ENCODE data around the gene TCF7L2.

Gene TCF7L2

GRCh38 chr10:112951359-112952281 lies 1.6 kb downstream of the TCF7L2 start:
- H3F3A ChIP-seq (ENCODE audit: control insufficient read depth, insufficient read depth) = peaks cover 24% of the 10 kb centered on the region
- H3K9me3 ChIP-seq (ENCODE audit: control insufficient read depth, insufficient read depth, low read length) = no peaks in the 10 kb centered on the region
- no peaks in the 10 kb centered on the region for H3K9me2 ChIP-seq (replicated peaks; ENCODE audit: control insufficient read depth, low read length)
- TF ChIP-seq CTCF (IDR thresholded peaks at IDR 0.05; ENCODE audit: low read depth, low read length, poor library complexity, severe bottlenecking) (no peak), EZH2phosphoT487 (IDR thresholded peaks at IDR 0.05; ENCODE audit: borderline replicate concordance, low read length) (no peak)
- peaks cover 14% of the 10 kb centered on the region; the same call in 1 of the 2 replicates for H3K27me3 ChIP-seq (ENCODE audit: control insufficient read depth, low read length)
- peaks cover 37% of the 10 kb centered on the region for H3K4me1 ChIP-seq (ENCODE audit: control insufficient read depth, low read length)
- peak overlapping the region; percentile 90 for H3K4me3 ChIP-seq (ENCODE audit: low read length)
- H3K4me2 ChIP-seq (ENCODE audit: low read length) = peak overlapping the region; percentile 92
- H3K79me2 ChIP-seq (ENCODE audit: control insufficient read depth, low read length) = peaks cover 43% of the 10 kb centered on the region
- H3K27ac ChIP-seq (ENCODE audit: low read depth, low read length) = 0 out of 2 replicates have a peak overlapping the region, but pooled peaks have one; percentile 16
- no peaks in the 10 kb centered on the region for H3K36me3 ChIP-seq (ENCODE audit: control insufficient read depth, low read length)
- H4K20me1 ChIP-seq (ENCODE audit: control insufficient read depth, insufficient read depth, low read depth, low read length) = peaks cover 4% of the 10 kb centered on the region; the same call in 1 of the 2 replicates

- Histone ChIP-seq H3K27ac (ENCODE audit: low read depth, low read length) (no peak overlapping the region), H3K79me2 (ENCODE audit: control insufficient read depth, low read length) (peaks cover 46% of the 10 kb centered on the region), H3K4me1 (ENCODE audit: control insufficient read depth, low read length) (peaks cover 40% of the 10 kb centered on the region), H3K9me2 (replicated peaks; ENCODE audit: control insufficient read depth, low read length) (no peaks in the 10 kb centered on the region), H3K4me3 (ENCODE audit: low read length) (peak overlapping the region; percentile 90), H4K20me1 (ENCODE audit: control insufficient read depth, insufficient read depth, low read depth, low read length) (peaks cover 4% of the 10 kb centered on the region; the same call in 1 of the 2 replicates), H3K9me3 (ENCODE audit: control insufficient read depth, insufficient read depth, low read length) (no peaks in the 10 kb centered on the region), H3K4me2 (ENCODE audit: low read length) (peak overlapping the region; percentile 92), H3K27me3 (ENCODE audit: control insufficient read depth, low read length) (peaks cover 14% of the 10 kb centered on the region; the same call in 1 of the 2 replicates), H3F3A (ENCODE audit: control insufficient read depth, insufficient read depth) (peaks cover 24% of the 10 kb centered on the region), H3K36me3 (ENCODE audit: control insufficient read depth, low read length) (no peaks in the 10 kb centered on the region)
- TF ChIP-seq EZH2phosphoT487 (IDR thresholded peaks at IDR 0.05; ENCODE audit: borderline replicate concordance, low read length) = no peak
These were observed 2.5 kb downstream of the TCF7L2 start for GRCh38 chr10:112952282-112953173.

GRCh38 chr10:112953174-112954159 lies 3.4 kb downstream of the TCF7L2 start:
- no peak overlapping the region; the same call in 1 of the 2 replicates for H3K4me3 ChIP-seq (ENCODE audit: low read length)
- H3K27me3 ChIP-seq (ENCODE audit: control insufficient read depth, low read length) = peaks cover 10% of the 10 kb centered on the region; the same call in 1 of the 2 replicates
- H3K4me2 ChIP-seq (ENCODE audit: low read length) = no peak overlapping the region
- H3K4me1 ChIP-seq (ENCODE audit: control insufficient read depth, low read length) = peaks cover 40% of the 10 kb centered on the region
- H3K36me3 ChIP-seq (ENCODE audit: control insufficient read depth, low read length) = no peaks in the 10 kb centered on the region
- peaks cover 17% of the 10 kb centered on the region for H3F3A ChIP-seq (ENCODE audit: control insufficient read depth, insufficient read depth)
- no peak overlapping the region for H3K27ac ChIP-seq (ENCODE audit: low read depth, low read length)
- H4K20me1 ChIP-seq (ENCODE audit: control insufficient read depth, insufficient read depth, low read depth, low read length) = peaks cover 4% of the 10 kb centered on the region; the same call in 1 of the 2 replicates
- no peaks in the 10 kb centered on the region for H3K9me2 ChIP-seq (replicated peaks; ENCODE audit: control insufficient read depth, low read length)
- no peaks in the 10 kb centered on the region for H3K9me3 ChIP-seq (ENCODE audit: control insufficient read depth, insufficient read depth, low read length)
- TF ChIP-seq EZH2phosphoT487 (IDR thresholded peaks at IDR 0.05; ENCODE audit: borderline replicate concordance, low read length) (no peak), CTCF (IDR thresholded peaks at IDR 0.05; ENCODE audit: low read depth, low read length, poor library complexity, severe bottlenecking) (no peak)
- H3K79me2 ChIP-seq (ENCODE audit: control insufficient read depth, low read length) = peaks cover 50% of the 10 kb centered on the region

Measured in DOHH2 (cell line).